Measurements from ENCODE around the gene YPEL3.
"Not testable (repeated sequence)": the region's sequence is repeated elsewhere in the genome, so short reads cannot be mapped to it uniquely, and the experiment has no call there.

YPEL3 gene

GRCh38 chr16:30116291-30117207 lies 20.5 kb upstream of the YPEL3 start:
- DNase-seq, result no peak

GRCh38 chr16:30115238-30115637 lies 19.2 kb upstream of the YPEL3 start:
- no peak for DNase-seq

DNA sequence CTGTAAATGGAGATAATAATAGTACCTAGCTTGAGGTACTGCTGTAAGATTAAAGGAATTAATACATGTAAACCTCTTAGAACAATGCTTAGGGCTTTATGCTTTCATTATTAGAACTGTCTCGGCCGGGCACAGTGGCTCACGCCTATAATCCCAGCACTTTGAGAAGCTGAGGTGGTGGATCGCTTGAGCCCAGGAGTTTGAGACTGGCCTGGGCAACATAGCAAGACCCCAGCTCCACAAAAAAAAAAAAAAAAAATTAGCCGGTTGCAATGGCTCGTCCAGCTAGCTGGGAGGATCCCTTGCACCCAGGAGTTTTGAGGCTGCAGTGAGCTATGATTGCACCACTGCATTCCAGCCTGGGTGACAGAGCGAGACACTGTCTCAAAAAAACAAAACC lies 18.8 kb upstream of the YPEL3 start:
- DNase-seq, result not testable (repeated sequence)

DNA sequence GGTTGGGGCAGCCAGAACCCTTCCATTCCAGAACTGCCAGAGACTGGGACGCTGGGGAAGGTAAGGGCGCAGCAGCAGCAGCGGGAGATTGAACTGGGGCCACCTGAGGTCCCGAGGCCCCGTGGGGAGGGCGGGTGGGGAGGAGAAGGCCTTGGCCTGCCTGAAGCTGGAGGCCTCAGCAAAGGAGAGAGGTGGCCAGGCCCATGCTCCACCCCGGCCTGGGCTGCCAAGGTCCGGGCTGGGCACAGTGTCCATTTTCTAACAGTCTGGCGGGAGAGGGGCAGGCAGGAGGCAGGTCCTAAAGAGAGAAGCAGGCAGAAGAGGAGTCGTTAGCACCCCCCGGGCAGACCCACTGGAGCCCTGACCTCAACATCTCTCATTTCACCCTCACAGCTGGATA lies 18.4 kb upstream of the YPEL3 start:
- no peak for DNase-seq

- no peak for DNase-seq
Measured at GRCh38 chr16:30113711-30114333, 17.8 kb upstream of the YPEL3 start.

GRCh38 chr16:30113031-30113710 lies 17.2 kb upstream of the YPEL3 start, which contains the start of gene GDPD3:
Gene GDPD3 (minus strand): TSS chr16:30113537. CDS start chr16:30113478, 59 bp downstream.
- DNase-seq, result no peak

GRCh38 chr16:30112197-30113030 lies 16.4 kb upstream of the YPEL3 start:
- peak; percentile 35 for DNase-seq

GRCh38 chr16:30110661-30111060 lies 14.6 kb upstream of the YPEL3 start:
- DNase-seq, result no peak

GRCh38 chr16:30108059-30108850 lies 12.2 kb upstream of the YPEL3 start:
- DNase-seq, result no peak

GRCh38 chr16:30104492-30104891 lies 8.5 kb upstream of the YPEL3 start:
- DNase-seq, result no peak

GRCh38 chr16:30104090-30104489 lies 8.1 kb upstream of the YPEL3 start:
- no peak for DNase-seq

- DNase-seq, result no peak
Measured at GRCh38 chr16:30096862-30097563, 1.0 kb upstream of the YPEL3 start.

DNA sequence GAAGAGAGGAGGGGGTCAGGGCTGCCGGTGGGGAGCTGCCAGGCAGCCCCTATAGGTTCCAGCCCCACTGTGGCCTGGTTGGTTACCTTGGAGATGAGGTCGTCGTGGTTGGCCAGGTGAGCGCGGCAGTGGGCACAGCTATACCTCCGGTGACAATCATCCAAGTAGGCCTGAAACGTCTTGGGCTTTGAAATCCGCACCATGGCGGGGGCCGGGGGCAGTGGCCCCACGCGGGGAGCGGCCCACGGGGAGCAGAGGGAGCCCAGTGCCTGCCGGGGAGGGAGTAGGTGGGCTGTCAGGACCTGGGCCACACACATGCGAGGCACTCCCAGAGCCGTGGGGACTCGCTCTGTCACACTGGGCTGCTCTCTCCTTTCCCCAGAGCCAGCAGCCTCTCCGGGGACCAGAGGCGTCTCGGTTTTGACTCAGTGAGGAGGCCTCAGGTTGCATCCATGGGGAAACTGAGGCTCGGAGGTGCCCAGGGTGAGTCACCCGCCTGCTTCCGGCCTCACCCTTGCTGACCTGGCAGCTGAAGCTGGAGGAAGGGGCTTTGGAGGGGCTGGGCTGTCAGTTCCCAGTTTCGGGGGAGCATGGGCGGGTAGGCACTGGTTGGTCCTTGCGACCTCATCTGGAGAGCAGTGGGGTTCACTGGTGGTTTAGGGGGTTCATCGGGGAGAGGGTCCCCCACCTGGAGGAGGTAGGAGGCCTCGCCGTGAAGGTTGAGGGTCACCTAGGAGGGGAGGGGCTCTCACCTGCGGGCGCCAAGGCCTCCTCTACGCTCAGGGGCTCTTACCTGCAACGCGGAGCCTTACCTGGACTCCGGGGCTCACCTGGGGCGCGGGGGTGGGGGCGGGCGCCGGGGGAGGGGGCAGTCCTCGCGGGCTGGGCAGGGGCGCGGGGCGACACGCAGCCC lies 591 bp downstream of the YPEL3 start:
- no peak for DNase-seq

GRCh38 chr16:30094541-30095165 lies 1.4 kb downstream of the YPEL3 start:
- DNase-seq, result no peak

- no peak for DNase-seq
Measured at GRCh38 chr16:30092373-30093010, 3.5 kb downstream of the YPEL3 start.

DNA sequence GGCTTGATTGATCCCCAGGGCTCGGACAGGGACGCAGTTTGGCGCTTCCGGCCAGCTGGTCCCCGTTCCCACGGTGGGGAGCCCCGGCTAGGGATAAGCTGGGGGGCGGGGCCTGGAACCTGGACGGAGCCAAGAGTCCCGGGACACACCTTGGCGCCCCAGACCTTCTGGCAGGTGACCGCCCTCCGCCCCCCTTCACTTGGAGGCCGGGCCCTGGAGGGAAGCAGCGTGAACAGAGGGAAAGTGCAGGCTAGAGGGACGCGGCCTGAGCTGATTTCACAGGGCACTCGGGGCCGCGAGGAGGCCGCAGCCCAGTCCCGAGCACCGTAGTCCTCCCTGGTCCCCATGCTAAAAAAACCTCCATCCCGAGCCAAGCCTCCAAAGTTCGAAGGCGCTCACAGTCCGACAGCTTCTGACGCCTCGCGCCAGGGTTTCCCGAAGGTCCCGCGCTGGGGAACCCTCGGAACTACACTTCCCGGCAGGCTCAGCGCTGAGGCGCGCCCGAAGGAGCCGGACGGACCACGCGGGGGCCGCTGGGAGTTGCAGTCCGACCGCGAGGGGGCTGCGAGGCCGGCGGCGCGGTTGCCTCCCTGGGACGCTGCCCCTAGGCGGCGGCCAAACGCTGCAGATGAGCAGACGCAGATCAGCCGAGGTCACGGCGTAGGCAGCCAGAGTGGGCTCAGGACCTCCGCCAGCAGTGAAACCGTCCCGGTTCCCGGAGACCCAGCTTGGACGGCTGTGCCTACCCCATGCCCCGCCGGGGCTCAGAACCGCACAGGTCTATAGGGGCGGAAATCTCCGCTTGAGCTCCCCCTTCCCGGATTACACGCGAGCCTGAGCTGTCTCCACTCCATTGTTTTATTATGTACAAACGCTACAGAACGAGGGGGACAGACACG lies 4.3 kb downstream of the YPEL3 start, which contains the start of gene TBX6:
Gene TBX6, minus strand, starts transcription at position 451 of the 899 bp plus-strand sequence. CDS start 731 bp downstream, outside the sequence.
- peak; percentile 91 for DNase-seq

DNA sequence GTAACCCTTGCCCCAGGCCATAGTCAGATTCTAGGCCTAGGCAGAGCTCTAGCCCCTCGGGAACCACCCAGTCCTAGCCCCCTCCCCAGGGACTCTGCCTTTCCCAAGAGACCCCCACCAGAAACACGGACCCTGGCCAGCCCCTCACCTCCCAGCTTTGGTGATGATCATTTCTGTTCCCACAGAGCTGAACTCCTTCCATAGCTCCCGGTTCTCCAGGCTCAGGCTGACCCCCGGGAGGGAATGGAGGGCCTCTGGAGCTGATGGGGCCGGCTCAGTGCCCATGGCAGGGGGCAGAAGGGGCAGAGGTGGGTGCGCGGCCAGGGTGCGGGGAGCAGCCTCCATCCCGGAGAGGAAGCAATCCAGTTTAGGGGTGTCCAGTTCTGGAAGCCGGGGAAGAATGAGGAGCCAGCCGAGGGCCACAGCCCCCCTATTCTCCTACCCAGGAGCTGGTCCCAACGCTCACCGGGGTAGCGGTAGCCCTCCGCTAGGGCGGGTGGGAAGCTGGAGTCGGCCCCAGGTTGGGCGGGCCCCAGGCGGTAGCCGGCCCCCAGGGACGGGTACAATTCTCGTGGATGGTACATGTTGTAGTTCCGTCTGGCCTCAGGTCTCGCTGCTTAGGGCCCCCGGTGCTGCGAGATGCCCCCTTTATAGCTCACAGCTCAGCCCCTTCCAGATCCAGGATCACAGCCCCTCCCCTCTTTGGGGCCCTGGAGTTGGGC lies 5.2 kb downstream of the YPEL3 start:
- no peak for DNase-seq

All from activated CD4-positive, alpha-beta T cell treated with anti-CD3 and anti-CD28 coated beads for 1 hour (primary cell).